Epithelial cell of proximal tubule (primary cell): Measurements from ENCODE around the gene ZBTB44. TPM values are rescaled to one million over a fixed set of nuclear protein-coding genes. Genes with fewer than 3 reads are reported as not detected.
"Not testable (repeated sequence)": the region's sequence is repeated elsewhere in the genome, so short reads cannot be mapped to it uniquely, and the experiment has no call there.

ENCODE experiments used
- DNase-seq: peaks from one replicate; pipeline ENCODE4 v3.0.0-alpha.2; 2011; ENCODE audit warnings: low read depth
- H3K4me3 ChIP-seq: 2 replicates; pipeline ENCODE4 v1.5.1; 2011; ENCODE audit warnings: low read depth, mild to moderate bottlenecking, low read length
- CTCF ChIP-seq: conservative IDR thresholded peaks from 2 replicates; pipeline ENCODE4 v1.5.1; 2012; ENCODE audit warnings: low read depth, mild to moderate bottlenecking, low read length
- total RNA-seq: library from RNA; depleted of rRNA; stranded (reverse); fragments of >200 nt; gene quantifications from 2 replicates; pipeline ENCODE4 v1.2.3, GENCODE V29; 2015

ZBTB44 gene
- total RNA-seq, 1 donor from 2014 or later, result 14.8 TPM

GRCh38 chr11:130197386-130198035, 117.2 kb downstream of the ZBTB44 start:
- TF ChIP-seq CTCF, result no peak
- no peak for DNase-seq
- H3K4me3 ChIP-seq, result no peak overlapping the region

- no peak for TF ChIP-seq CTCF
- no peak overlapping the region for H3K4me3 ChIP-seq
- no peak for DNase-seq
These were observed 120.3 kb downstream of the ZBTB44 start for GRCh38 chr11:130194241-130195023.

- DNase-seq, H3K4me3 ChIP-seq: not testable (repeated sequence)
These were observed 121.2 kb downstream of the ZBTB44 start for GRCh38 chr11:130193551-130193950.

- no peak for TF ChIP-seq CTCF
- DNase-seq, result no peak
- H3K4me3 ChIP-seq, result no peak overlapping the region
These were observed 121.9 kb downstream of the ZBTB44 start for GRCh38 chr11:130192845-130193267.

GRCh38 chr11:130191896-130192295, 122.8 kb downstream of the ZBTB44 start:
- no peak for DNase-seq
- no peak overlapping the region for H3K4me3 ChIP-seq
- TF ChIP-seq CTCF, result no peak

GRCh38 chr11:130190371-130190881, 124.3 kb downstream of the ZBTB44 start:
- no peak for DNase-seq
- no peak overlapping the region for H3K4me3 ChIP-seq
- TF ChIP-seq CTCF, result no peak

GRCh38 chr11:130189492-130190210, 125.1 kb downstream of the ZBTB44 start:
- no peak for TF ChIP-seq CTCF
- no peak overlapping the region for H3K4me3 ChIP-seq
- DNase-seq, result no peak
